HEK293 (cell line): ENCODE measurements around the gene DISC1.

Experiments
- ATF2 ChIP-seq: fragments of 450-650 bp; formaldehyde crosslinking; IDR thresholded peaks from 2 replicates; pipeline ENCODE4 v1.5.1; 2016; ENCODE audit warnings: missing biosample characterization, missing genetic modification characterization, low read depth
- CTCF ChIP-seq: fragments of 450-650 bp; formaldehyde crosslinking; IDR thresholded peaks from 2 replicates; pipeline ENCODE4 v1.5.1; 2016; ENCODE audit warnings: missing biosample characterization, missing genetic modification characterization
- PBX3 ChIP-seq: sonication (generic); formaldehyde crosslinking; IDR thresholded peaks from 2 replicates; pipeline ENCODE4 v1.8.1; 2022; ENCODE audit warnings: mild to moderate bottlenecking, moderate library complexity, missing genetic modification reagents
- SP2 ChIP-seq: fragments of 450-650 bp; formaldehyde crosslinking; IDR thresholded peaks from 2 replicates; pipeline ENCODE4 v1.5.1; 2016; ENCODE audit warnings: missing biosample characterization, missing genetic modification characterization
- TSHZ1 ChIP-seq: fragments of 450-650 bp; formaldehyde crosslinking; IDR thresholded peaks from 2 replicates; pipeline ENCODE4 v1.5.1; 2016; ENCODE audit warnings: missing biosample characterization, missing genetic modification characterization, borderline replicate concordance
- ZNF133 ChIP-seq: fragments of 450-650 bp; formaldehyde crosslinking; IDR thresholded peaks from 2 replicates; pipeline ENCODE4 v1.5.1; 2016; ENCODE audit warnings: missing biosample characterization, missing genetic modification characterization
- ZNF138 ChIP-seq: fragments of 450-650 bp; formaldehyde crosslinking; IDR thresholded peaks from 2 replicates; pipeline ENCODE4 v1.5.1; 2016; ENCODE audit warnings: missing biosample characterization, missing genetic modification characterization, borderline replicate concordance
- ZNF146 ChIP-seq: fragments of 450-650 bp; formaldehyde crosslinking; IDR thresholded peaks from 2 replicates; pipeline ENCODE4 v1.5.1; 2016; ENCODE audit warnings: missing biosample characterization, missing genetic modification characterization
- ZNF175 ChIP-seq: fragments of 450-650 bp; formaldehyde crosslinking; IDR thresholded peaks from 2 replicates; pipeline ENCODE4 v1.5.1; 2016; ENCODE audit warnings: missing biosample characterization, missing genetic modification characterization
- ZNF24 ChIP-seq: fragments of 450-650 bp; formaldehyde crosslinking; IDR thresholded peaks from 2 replicates; pipeline ENCODE4 v1.5.1; 2016; ENCODE audit warnings: missing biosample characterization, missing genetic modification characterization
- ZNF514 ChIP-seq: fragments of 450-650 bp; formaldehyde crosslinking; IDR thresholded peaks from 2 replicates; pipeline ENCODE4 v1.5.1; 2016; ENCODE audit warnings: missing biosample characterization, missing genetic modification characterization
- ZNF670 ChIP-seq: fragments of 450-650 bp; formaldehyde crosslinking; IDR thresholded peaks from 2 replicates; pipeline ENCODE4 v1.5.1; 2016; ENCODE audit warnings: missing biosample characterization, missing genetic modification characterization, low read depth
- ZSCAN4 ChIP-seq: fragments of 450-650 bp; formaldehyde crosslinking; IDR thresholded peaks from 2 replicates; pipeline ENCODE4 v1.5.1; 2017; ENCODE audit warnings: missing biosample characterization, missing genetic modification characterization

GRCh38 chr1:231666937-231667608 is 40.5 kb downstream of the DISC1 start:
- TF ChIP-seq ZNF146 (no peak), ZNF24 (tag by site-specific recombination) (no peak), CTCF (tag by site-specific recombination) (no peak), ZNF133 (no peak), ZNF138 (tag by site-specific recombination) (no peak), SP2 (tag by site-specific recombination) (no peak), ZNF175 (tag by site-specific recombination) (no peak), PBX3 (no peak), ZNF670 (no peak), ZNF514 (tag by site-specific recombination) (no peak), ATF2 (tag by site-specific recombination) (no peak), ZSCAN4 (tag by site-specific recombination) (no peak), TSHZ1 (tag by site-specific recombination) (no peak)
